HG03159 (cell line): ENCODE measurements around the gene COL11A2.

Source experiments
- ATAC-seq: cut with Tn5 transposase; IDR thresholded peaks from one replicate; pipeline ENCODE4 v1.9.1; 2021; ENCODE audit warnings: mild to moderate bottlenecking, moderate library complexity; ENCODE audit not compliant: unreplicated experiment

COL11A2 gene

GRCh38 chr6:33206864-33207551, 14.7 kb upstream of the COL11A2 start:
- ATAC-seq, result no peak

- no peak for ATAC-seq
These were observed 14.0 kb upstream of the COL11A2 start for GRCh38 chr6:33206027-33206863.

DNA sequence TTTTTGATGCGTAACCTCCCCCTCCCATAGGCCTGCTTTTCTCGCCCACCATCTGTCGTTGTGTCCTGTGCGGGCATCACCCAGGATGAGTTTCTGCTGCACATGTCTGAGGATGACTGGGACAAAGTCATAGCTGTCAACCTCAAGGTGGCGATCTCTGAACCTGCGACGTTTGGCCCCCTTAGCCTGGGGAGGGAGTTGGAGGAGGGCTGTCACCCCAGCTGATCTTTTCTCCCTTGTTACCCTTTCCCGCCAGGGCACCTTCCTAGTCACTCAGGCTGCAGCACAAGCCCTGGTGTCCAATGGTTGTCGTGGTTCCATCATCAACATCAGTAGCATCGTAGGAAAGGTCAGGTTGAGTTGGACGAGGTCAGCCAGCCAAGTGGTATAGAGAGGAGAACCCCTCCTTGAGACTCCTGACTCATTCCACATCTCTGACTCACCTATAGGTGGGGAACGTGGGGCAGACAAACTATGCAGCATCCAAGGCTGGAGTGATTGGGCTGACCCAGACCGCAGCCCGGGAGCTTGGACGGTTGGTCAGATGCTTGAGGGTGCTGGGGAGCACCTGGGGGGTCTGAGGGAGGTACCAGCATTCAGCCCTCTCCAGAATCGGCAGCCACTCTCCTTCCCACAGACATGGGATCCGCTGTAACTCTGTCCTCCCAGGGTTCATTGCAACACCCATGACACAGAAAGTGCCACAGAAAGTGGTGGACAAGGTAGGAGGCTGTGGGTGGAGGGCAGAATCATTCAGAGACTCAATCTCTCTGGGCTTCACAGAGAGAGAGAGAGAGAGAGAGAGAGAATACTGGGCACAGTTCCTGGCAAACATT, 13.1 kb upstream of the COL11A2 start:
- no peak for ATAC-seq

- ATAC-seq, result peak; percentile 54
These were observed 12.3 kb upstream of the COL11A2 start, which contains the start of gene HSD17B8 for GRCh38 chr6:33204415-33205190. TSS of gene HSD17B8 (plus strand) at chr6:33204655. CDS start at chr6:33204669, 14 bp downstream.

GRCh38 chr6:33204165-33204414, 11.8 kb upstream of the COL11A2 start:
- no peak for ATAC-seq

DNA sequence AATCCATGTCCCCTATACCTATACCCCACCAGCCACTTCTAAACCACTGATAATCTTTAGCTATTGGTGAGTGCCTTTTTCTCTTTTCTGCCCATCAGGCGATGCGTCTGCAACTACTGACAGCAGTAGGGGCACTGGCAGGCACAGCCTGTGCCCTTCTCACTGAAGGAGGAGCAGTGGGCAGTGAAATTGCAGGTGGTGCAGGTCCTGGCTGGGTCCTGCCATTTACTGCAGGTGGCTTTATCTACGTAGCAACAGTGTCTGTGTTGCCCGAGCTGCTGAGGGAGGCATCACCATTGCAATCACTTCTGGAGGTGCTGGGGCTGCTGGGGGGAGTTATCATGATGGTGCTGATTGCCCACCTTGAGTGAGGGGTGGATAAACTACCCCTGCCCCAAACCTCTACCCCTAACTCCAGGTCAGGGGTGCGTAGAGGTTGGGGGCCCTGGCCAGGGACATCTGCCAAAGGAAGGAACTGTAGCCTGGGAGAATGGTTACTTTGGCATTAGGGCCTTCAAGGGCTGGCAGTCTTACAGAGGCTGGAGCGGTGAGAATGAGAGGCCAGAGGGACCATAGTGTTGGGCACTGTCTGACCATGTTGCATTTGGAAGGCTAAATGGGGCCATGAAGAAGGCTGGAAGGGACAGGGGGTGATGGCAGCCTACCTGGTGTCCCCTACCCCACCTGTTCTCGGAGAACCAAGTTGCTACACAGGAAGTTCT, 11.3 kb upstream of the COL11A2 start:
- no peak for ATAC-seq

DNA sequence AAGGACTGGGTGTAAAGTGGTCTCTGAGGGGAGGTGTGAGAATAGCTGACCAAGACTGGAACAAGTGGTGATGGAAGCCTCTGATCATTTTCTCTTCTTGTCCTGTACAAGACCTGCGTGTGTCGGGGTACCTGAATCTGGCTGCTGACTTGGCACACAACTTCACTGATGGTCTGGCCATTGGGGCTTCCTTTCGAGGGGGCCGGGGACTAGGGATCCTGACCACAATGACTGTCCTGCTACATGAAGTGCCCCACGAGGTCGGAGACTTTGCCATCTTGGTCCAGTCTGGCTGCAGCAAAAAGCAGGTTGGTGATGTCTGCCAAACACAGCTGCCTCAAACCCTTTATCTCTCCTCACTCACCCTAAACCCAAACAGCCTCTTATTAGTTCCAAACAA, 10.5 kb upstream of the COL11A2 start:
- no peak for ATAC-seq

DNA sequence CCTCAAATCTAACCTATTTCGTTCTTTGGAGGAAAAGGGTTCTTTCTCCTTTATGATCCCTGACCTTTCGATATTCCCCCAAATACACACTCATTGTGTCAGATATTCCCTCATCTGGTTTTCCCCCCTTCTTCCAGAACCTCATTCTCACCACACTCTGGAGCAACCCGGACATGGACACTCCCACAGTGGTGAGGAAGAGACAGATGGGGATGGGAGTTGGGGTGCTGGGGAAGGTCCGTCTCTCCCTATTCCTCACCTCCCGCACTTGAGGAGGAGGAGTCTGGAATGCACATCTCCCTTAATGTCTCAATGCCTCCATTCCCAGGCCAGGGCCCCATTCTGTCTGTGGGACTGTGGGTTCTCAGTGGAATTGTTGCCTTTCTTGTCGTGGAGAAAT, 9.7 kb upstream of the COL11A2 start:
- no peak for ATAC-seq

DNA sequence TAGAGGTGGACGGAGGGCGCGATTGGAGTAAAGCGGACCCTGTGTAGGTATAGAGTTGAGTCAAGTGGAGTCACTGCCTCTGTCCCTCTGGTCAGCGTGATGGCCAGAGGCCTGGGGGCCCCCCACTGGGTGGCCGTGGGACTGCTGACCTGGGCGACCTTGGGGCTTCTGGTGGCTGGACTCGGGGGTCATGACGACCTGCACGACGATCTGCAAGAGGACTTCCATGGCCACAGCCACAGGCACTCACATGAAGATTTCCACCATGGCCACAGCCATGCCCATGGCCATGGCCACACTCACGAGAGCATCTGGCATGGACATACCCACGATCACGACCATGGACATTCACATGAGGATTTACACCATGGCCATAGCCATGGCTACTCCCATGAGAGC, 8.9 kb upstream of the COL11A2 start:
- no peak for ATAC-seq

DNA sequence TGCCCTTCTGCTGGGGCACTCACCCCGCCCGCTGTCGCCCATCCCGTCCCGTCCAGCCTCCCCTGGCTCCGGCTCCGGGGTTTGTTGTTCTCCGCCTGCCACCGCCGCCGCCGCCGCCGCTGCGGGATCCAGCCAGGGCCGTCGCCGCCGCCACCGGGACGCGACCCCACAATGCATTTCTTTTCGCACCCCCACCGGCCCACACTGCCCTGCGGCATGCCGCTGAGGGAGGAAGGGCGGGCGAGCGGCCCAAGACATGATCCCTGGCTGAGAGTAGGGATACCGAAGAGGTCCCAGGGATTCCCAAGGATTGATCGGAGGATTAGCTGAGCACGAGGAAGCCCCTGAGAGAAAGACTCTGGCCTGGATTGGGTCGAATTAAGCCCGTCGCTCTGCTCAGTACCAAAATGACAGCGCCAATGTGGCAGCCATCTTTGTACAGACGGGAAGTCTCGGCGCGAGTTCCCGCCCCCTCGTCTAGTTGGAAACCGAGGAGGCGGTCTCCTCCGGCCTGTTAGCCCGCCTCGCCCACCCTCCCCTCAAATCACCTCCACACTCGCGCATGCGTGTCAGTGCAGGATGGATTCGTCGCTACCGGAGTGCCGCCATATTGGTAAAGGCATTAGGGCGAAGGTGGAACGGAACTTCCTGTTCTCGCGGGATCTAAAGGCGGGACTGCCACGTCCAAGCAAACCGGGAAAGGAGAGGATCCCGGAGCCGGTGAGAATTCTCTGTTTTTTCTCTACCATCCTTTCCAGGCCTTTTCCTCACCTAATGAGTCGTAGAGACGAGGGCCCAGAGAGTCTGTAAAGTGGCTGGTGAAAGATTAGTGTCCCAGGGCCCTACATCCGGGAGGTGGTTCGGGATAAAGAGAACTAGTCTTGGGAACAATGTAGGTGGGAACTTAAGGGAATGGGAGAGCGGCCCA, 8.2 kb upstream of the COL11A2 start, which contains the start of the genes RXRB and SLC39A7:
TSS of gene RXRB (minus strand) at position 447 of the 928 bp plus-strand sequence. CDS start at position 258, 189 bp downstream.
TSS of gene SLC39A7 (plus strand) at position 649 of the 928 bp plus-strand sequence. CDS start 379 bp downstream, outside the sequence.
- peak; percentile 54 for ATAC-seq

- ATAC-seq, result peak; percentile 11
These were observed 7.5 kb upstream of the COL11A2 start for GRCh38 chr6:33199687-33200218.

DNA sequence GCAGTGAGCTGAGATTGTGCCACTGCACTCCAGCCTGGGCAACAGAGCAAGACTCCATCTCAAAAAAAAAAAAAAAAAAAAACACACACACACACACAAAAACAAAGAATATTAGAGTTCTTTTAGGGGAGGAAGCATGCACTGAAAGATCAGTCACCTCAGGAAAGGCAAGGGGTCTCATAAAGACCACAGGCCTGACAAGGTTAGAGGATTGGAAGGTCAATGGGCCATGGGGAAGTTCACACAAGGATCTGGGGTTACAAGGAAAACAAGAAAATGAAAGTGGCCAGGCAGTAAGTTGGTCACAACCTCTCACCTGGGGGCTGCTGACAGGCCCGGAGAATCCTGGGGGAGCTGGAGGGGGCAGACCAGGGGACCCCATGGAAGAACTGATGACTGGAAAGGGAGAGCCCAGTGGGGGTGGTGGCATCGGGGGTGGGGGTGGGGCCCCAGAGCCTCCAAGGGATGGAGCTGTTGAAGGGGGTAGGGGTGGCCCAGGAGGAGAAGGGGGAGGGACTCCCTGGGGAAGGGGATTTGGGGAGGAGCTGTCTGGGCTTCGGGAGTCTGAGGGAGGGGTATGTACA, 6.7 kb upstream of the COL11A2 start:
- ATAC-seq, result no peak

- ATAC-seq, result no peak
These were observed 6.0 kb upstream of the COL11A2 start for GRCh38 chr6:33198159-33198852.

- ATAC-seq, result no peak
These were observed 5.3 kb upstream of the COL11A2 start for GRCh38 chr6:33197431-33198048.

DNA sequence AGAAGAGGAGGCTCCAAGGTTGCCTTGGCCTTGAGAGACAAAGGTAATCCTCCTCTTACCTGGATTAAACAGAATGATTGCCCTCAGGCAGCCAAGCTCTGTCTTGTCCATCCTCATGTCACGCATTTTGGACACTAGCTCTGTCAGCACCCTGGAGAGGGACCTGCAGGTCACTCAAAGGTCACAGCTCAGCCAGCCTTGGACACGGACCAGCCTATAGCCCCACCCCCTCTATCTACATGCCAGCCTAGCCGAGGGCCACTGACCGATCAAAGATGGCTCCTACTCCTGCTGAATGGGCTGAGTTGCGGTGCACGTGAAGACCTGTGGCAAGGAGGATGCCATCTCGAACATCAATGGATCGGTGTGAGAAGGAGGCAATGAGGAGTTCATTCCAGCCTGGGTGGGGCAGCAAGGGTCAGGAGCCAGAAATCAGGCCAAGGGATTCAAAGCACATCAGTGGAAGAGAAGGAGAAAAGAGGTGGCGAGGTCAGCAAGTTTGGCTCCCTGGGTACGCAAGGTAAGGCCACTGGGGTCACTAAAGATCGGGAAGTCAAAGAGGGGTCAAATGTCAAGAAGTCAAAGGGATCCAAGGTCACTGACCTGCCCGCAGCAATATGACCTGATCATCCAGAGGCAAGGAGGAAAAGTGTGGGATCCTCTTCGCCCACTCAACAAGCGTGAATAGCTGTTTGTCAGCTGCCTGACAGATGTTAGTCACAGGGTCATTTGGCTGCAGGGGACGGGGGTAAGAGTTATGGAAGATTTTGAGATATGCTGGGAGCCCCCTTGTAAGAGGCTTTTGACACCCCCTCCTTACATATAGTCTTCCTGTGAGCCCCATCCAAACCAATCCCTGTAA, 3.3 kb upstream of the COL11A2 start:
- ATAC-seq, result no peak

DNA sequence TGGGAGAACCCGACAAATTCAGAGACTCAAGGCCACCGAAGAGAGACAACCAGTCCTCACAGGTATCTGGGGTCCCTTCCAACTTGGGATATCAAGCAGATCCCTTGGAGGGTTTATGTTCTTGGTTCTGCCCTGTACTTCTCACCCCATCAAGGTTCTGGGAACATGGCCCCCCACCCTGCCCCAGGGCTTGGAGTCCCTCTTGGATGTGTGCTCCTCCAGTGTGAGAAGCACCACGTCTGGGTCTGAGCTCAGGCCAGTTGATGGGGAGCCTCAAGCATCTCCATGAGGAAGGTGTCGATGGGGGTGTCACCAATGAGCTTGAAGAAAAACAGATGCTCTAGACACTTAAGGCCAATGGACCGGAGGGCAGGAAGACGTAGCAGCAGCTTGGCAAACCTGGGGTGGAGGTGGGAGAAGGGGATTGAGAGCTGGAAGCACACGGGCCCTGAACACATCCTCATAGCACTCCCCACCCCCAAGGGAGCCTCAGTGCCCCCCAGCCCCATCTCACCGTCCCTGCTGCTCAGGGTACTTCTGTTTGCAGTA, 2.2 kb upstream of the COL11A2 start:
- ATAC-seq, result no peak
